Measurements from ENCODE around the gene LOXHD1.

Gene LOXHD1

DNA sequence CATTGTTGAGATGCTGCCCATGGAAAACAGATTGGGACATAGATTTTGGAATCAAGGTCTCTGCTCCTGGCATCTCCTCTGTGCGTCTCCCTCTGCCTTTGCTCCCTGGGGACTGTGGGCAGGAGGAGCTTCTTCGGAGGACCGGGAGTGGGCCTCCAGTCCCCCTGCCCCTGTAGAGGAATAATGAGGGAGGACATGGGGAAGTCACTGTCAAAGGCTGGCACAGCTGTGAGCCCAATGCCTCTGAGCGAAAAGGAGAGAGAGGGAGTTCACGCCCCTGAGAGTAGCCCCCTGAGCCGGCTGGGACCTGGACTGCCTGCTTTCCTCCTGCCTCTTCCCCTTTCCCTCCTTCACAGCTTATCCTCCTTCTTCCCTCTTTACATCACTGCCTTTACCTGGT is 195.0 kb downstream of the LOXHD1 start:
- no peak for DNase-seq (ENCODE audit: extremely low spot score, insufficient read length, low read depth)
- FAIRE-seq = no peak

DNA sequence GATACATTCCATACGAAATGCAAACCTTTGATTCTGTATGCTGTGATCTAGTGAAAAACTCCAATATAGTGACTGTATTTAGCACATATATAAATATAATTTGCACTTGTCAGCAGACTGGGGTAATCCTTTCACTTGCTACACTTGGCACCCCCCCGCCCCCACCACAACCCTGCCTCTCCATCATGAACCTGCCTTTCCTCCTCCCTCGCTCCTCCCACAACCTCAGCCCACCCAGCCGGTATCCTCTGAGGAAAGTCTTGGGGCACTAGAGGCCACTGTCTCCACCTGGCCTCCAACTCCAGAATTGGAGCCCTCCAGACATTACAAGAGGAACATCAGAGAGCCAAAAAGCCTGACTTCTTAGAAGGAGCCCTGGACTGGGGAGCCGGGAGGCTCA is 196.3 kb downstream of the LOXHD1 start:
- no peak for FAIRE-seq
- no peak for DNase-seq (ENCODE audit: extremely low spot score, insufficient read length, low read depth)

DNA sequence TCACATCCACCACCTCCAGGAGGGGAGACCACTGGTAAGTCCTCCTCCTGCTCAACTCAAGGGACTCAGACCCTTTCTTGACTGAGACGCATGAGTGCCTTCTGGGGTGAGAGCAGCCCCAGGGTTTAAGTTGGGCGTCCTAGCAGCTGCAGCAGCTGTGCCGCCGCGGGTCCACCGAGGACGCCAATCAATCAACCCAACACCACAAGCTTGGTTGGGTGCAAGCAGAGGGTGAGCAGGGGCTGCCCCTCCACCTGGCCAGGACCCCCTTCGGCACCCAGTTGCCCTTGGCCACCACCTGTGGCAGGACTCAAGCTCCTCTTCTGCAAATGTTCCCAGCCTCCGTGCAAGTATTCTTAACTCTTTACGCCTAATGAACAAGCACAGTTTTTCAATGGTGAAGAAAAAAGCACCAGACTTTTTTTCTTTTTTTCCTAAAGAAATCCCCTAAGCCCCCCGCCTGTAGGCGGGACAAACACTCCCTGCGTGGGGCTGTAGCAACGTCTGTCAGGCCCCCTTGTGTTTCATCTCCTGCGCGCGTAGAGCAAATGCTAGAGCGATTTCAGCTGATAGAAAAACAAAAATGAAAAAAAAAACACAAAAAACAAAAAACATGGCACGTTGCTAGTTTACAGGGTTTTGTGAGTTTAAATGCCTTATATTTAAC is 197.1 kb downstream of the LOXHD1 start:
- DNase-seq (ENCODE audit: extremely low spot score, insufficient read length, low read depth) = no peak
- FAIRE-seq = no peak

DNA sequence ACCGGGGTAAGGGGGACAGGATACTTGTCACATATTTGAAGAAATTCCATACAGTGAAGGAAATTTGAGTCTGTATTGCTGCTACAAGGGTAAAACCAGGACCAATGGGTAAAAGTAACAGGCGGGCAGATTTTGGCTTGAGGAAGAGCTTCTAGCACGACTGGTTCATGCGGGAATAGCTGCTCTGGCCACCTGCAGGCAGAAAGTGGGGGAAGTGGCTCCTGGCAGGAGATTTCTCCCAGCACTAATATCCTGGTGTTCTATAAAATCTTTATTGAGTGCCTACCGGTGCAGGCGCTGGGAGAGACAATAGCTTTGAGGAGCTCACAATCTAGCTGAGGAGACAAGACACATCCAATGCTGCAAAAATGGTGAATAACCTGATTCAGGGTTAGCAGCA is 198.5 kb downstream of the LOXHD1 start:
- FAIRE-seq (no peak), DNase-seq (ENCODE audit: extremely low spot score, insufficient read length, low read depth) (no peak)

DNA sequence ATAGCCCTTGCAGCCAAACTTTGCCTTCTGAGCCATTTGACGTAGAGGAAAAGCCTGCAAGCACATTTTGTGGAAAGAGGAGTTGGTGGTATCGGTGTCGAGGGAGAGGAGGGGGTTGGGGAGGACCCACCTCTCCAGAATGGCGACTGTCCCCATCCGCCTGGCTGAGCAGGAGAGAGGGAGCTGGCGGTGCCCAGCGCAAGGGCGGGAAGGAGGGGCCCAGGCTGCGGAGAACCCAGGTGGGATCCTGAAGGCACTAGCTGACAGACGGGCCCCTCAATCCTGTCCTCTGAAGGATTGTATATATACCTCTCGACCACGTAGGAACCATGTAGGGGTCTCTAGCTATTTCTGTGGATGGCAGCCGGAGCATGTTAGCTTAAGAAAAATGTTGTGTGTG is 200.3 kb downstream of the LOXHD1 start:
- FAIRE-seq (no peak), DNase-seq (ENCODE audit: extremely low spot score, insufficient read length, low read depth) (no peak)

DNA sequence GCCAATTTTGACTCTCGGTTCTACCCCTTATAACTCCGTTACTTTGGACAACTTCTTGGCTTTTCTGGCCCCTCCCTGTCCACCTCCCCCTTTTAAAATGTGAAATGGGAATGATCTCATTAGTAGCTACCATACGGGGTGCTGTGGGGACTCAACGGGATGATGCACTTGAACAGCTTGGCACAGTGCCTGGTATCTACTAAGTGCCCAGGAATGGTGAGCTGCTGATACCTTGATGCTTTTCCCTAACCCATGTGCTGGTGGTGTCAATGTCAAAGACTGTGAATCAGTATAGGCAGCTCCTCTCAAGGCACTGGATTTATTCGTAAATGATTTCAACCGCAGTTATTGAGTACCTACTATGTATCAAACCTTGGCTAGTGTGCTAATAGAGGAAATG is 204.2 kb downstream of the LOXHD1 start:
- DNase-seq (ENCODE audit: extremely low spot score, insufficient read length, low read depth) = no peak
- FAIRE-seq = no peak

DNA sequence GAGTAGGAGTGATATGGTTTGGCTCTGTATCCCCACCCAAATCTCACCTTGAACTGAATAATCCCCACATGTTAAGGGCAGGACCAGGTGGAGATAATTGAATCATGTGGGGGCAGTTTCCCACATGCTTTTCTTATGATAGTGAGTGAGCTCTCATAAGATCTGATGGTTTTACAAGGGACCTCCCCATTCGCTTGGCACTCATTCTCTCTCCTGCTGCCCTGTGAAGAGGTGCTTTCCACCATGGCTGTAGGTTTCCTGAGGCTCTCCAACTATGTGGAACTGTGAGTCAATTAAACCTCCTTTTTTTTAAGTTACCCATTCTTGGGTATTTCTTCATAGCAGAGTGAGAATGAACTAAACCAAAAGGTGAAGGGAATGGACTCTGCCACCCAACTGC is 207.5 kb downstream of the LOXHD1 start:
- DNase-seq (ENCODE audit: extremely low spot score, insufficient read length, low read depth) (no peak), FAIRE-seq (no peak)

DNA sequence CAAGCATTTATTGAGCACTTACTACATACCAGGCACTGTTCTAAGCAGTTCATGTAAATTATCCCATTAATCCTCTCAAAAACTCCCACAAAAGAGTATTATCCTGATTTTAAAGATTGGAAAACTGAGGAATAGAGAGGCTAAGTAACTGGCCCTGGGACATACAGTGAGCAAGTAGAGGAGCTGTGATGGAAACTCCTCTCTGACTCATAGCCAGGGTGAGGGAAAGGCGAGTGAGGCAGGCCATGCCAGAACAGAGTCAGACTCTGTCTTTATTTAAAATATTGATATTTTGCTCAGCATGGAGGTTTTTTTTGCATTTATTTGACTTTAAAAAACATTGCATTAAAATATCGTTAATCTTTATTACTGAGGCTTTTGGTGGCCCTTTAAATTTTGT is 208.0 kb downstream of the LOXHD1 start:
- FAIRE-seq (no peak), DNase-seq (ENCODE audit: extremely low spot score, insufficient read length, low read depth) (no peak)

DNA sequence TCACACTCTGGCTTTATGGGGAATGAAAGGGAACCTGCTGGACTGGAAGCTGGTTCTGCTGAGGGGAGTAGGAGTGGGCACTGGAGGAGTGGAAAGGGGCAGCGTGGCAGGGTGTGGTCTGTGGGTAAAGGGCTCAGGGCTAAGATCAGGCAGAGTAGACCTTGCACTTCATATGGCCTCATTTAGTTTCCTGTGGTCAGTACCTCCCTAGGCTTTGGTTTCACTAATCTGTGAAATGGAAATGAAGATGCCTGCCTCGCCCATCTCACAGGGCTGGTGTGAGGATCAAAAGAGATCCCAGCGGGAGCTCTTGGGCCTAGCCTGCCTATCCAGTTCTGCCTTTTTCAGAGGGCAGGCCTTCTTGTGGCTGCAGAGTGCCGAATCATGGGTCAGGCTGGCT is 208.7 kb downstream of the LOXHD1 start:
- DNase-seq (ENCODE audit: extremely low spot score, insufficient read length, low read depth) = no peak
- FAIRE-seq = no peak

DNA sequence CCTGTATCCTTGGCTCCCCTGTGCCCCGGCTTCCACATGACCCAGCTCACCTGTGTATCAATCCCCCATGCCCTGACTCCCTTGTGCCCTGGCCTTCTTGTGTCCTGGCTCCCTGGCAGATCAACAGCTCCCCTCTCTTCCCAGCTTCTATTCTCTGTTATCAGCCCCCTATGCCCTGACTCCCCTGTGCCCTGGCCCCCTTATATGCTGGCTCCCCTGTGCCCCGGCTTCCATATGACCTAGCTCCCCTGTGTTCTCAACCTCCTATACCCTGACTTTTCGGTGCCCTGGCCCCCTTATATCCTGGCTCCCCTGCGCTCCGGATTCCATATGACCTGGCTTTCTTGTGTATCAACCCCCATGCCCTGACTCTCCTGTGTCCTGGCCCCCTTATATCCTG is 209.2 kb downstream of the LOXHD1 start:
- DNase-seq (ENCODE audit: extremely low spot score, insufficient read length, low read depth) (no peak), FAIRE-seq (no peak)

DNA sequence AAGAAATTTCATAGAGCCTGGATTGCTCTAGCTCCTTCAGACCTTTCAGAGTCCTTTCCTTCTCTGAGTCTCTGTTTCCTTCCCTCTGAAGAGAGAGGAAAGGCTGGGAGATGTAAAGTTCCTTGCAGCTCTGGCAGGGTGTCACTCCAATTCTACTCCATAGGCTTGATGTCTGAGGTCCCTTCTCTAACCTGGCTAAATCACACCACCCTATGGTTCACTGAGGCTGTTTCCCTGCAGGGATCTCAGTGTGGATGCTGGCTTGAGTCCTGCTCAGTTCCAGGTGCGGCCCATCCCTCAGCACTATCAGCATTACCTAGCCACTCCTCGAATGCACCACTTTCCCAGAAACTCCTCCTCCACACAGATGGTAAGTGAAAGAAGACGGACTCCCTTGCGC is 209.7 kb downstream of the LOXHD1 start:
- FAIRE-seq (no peak), DNase-seq (ENCODE audit: extremely low spot score, insufficient read length, low read depth) (no peak)

DNA sequence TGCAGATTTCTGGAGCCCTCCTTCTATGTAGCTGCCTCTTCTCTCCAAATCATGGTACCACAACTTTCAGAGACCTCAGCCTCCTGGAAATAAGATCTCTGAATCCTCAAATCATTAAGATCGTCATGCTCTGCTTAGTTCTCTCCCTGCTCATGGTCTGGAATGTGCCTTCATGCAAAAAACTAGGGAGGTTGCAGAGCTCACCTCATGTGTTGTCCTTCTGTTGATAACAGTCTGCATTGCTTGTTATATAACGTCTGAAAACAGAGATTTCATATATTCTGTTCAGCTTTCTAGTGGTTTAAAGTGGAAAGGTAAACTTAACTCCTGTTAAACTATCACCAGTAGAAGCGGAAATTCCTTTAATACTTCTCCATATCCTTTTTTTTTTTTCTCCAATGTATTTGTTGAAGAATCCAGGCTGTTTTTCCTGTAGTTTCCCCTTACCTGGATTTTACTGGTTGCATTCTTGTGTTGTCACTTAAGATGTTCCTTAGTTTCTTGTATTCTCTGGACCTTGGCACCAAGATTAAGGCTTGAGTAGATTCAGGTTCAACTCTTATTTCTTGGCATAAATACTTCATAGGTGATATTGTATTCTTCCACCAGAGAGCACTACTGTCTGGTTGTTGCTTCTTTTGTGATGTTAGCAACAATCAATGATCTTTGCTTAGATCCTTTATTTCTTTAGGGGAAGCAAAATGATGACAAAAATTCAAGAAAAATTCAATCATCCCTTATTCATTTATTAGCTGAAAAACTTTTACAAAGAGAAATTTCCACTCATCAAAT is 211.3 kb downstream of the LOXHD1 start:
- DNase-seq (ENCODE audit: extremely low spot score, insufficient read length, low read depth) (no peak), FAIRE-seq (no peak)

DNA sequence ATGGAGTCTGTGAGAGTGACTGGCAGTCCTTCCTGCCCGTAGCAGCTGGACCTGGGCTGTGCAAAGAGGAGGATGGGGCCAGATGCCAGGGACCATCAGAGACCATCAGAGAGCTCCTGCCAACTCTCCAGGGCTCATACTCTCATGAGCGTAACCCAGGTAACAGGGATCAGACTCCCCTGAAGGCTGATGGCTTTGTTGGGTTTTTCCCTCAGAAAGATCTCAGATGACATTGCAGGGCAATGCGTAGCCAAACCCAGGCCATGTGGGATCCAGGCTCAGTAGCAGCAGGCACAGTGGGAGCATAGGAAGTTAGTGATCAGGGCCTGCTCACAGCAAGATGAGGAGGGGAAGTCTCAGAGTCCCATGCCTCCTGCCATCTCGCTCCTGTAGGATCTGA is 218.0 kb downstream of the LOXHD1 start:
- FAIRE-seq (no peak), DNase-seq (ENCODE audit: extremely low spot score, insufficient read length, low read depth) (no peak)

DNA sequence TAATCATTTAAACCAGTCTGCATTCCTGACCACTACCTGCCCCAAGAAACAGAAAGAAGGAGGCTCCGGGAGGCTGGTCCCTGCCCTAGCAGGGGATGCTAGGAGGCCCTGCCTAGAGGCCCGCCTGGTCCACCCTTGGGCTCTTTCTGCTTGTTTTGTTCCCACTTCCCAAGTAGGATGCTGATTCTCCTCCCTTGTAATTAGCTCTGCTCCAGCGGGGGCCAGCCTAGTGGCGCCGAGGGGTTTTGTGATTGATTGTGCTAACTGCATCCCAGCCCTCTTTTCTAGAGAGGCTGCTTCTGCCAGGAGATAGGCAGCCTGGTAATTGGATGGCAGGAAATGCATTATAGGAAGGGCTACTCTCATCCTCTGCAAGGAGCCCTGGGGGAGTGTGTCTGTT is 220.0 kb downstream of the LOXHD1 start:
- DNase-seq (ENCODE audit: extremely low spot score, insufficient read length, low read depth) (no peak), FAIRE-seq (no peak)

DNA sequence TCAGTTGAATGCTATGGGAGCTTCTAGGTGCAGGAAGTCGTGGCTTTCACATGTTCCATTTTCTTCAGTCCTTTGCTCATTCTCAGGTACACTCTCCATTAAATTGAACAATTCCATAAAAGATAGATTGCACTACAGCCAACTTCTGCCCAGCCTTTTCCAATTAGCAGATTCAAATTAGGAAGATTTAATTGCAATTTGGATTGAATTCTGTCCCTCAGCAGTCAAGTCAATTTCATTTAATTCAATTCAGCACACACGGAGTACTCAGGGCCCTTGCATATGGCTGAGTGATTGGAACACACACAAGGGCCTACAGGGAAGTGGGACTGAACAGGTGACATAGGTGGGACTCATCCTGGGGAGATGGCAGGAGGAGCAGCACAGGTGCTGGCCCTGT is 220.4 kb downstream of the LOXHD1 start:
- no peak for FAIRE-seq

DNA sequence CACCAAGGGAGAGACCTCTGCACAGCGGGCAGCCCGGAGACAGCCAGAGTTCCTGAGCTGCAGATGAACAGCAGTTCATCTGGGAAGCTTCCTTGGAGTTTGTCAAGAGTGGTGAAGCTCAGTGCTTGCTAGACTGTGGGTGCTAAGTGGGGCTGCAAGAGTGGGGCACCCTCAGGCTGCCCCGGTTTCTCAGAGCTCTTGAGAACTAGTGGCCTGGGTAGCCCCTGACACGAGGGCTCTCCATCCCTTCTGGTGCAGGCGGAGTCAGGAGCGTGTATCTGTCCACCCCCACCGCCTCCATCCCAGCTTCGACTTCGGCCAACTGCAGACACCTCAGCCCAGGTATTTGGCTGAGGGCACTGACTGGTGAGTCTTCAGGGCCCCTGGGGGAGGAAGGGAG is 222.0 kb downstream of the LOXHD1 start:
- FAIRE-seq (no peak), DNase-seq (ENCODE audit: extremely low spot score, insufficient read length, low read depth) (no peak)

More for the DNA sequence above, 220.4 kb downstream of the LOXHD1 start:
- no peak for DNase-seq (ENCODE audit: extremely low spot score, insufficient read length, low read depth)

DNA sequence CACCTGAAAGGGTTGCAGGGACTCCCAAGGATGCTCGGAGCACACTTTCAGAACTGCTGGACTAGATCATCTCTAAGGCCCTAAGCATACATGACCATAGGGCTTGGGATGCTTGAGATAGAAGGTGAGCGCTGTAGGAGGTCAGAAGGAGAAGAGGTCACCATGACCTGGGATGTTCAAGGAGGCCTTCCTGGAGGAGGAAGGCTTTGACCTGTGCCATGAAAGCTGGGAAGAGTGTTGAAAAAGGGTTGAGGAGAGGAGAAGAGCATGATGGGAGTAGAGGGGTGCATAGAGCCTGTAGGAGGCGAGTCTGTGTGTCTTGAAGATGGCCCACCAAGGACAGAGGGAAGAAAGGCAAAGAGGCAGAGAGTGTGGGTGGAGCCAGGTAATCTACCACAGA is 222.4 kb downstream of the LOXHD1 start:
- FAIRE-seq (no peak), DNase-seq (ENCODE audit: extremely low spot score, insufficient read length, low read depth) (no peak)

DNA sequence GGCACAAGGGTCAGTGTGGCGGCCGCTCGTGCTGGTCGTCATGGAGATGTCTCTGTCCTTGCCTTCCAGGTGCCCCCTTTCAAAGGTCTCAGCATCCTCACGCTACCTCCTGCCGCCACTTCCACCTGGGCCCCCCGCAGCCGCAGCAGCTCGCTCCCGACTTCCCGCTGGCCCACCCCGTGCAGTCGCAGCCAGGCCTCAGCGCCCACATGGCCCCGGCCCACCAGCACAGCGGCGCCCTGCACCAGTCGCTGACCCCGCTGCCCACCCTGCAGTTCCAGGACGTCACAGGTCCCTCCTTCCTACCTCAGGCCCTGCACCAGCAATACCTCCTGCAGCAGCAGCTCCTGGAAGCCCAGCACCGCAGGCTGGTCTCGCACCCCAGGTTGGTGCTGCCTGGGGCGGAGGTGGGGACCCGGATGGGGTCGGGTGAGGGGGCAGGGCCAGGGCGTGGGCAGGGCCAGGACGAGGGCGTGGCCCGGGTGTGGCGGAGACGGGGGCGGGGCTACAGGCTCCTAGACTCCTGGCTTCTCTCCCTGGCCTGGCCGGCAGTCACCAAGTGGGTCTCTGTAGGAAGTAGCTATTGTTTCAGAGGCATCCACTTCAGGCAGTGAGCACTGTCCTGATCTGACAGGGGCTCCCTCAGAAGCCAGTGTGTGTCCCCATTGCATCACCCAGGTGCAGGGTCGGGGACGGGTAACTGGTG is 223.7 kb downstream of the LOXHD1 start:
- no peak for FAIRE-seq
- DNase-seq (ENCODE audit: extremely low spot score, insufficient read length, low read depth) = no peak

DNA sequence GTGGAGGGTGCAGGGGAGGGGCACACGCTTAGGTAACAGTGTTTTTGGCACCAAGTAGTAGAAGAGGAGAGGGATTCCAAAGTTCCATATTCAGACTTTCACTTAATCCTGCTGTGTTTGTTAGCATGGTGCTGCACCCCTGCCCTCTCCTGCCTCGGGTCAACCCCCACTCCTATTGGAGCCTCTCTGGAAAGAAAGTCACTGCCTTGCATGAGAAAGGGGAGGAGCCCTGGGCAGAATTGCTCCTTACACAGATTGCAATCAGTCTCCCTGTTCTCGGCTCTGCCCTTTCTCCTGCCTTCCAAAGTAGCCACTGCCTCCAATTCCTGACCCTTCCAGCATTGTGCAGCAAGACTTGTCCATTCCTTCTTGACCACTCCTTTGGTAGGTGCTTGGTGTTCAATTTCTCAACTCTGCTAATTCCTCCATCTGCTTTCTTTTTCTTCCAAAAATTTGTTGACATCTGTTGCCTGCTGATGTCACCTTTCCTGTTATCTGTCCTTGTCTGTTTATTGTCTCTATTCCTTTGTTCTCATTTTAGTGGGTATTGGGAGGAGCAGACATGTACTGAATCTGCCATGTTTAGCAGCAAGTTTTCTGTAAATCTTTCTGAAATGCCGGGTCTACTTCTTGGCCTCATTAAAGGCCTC is 225.4 kb downstream of the LOXHD1 start:
- FAIRE-seq = no peak

DNA sequence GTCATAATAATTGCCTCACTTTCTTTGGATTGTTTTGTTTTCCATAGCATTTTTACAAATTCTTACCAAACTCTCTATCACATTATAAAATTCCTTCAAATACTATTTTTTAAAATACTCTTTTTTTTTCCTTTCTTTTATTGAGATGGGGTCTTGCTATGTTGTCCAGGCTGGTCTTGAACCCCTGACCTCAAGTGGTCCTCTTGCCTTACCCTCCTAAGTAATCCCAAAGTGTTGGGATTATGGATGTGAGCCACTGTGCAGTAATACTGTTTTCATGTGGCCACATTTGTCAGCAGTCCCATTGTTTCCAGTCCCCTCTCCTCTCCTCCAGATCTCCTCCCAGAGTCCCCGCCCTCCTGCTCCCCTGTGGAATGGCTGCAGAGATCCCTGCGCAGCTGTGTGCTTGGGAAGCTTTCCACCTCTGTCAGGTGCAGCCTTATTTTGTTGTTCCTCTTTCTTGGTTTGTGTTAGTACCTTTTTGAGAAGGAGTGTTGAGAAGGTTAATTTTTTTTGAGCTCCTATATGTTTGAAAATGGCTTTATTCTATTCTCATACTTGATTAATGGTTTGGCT is 227.3 kb downstream of the LOXHD1 start:
- no peak for DNase-seq (ENCODE audit: extremely low spot score, insufficient read length, low read depth)
- FAIRE-seq = no peak

More for the DNA sequence above, 225.4 kb downstream of the LOXHD1 start:
- DNase-seq (ENCODE audit: extremely low spot score, insufficient read length, low read depth) = no peak

All from GM18507 (cell line).